Immature natural killer cell (primary cell): ENCODE measurements around the gene TNS1. TPM values are rescaled to one million over a fixed set of nuclear protein-coding genes. Genes with fewer than 3 reads are reported as not detected.

Source experiments
- DNase-seq, 3 donors: peaks; one replicate each; pipeline ENCODE4 v3.0.0; 2022; ENCODE audit warnings: mixed read lengths in 1 of 3
- H3K27ac Mint-ChIP-seq, 6 donors: one replicate each; pipeline ENCODE4 v1.8.0; 2020; ENCODE audit warnings: mixed read lengths in 6 of 6, mild to moderate bottlenecking in 5 of 6, inconsistent platforms in 4 of 6, moderate library complexity in 3 of 6
- H3K27me3 Mint-ChIP-seq, 3 donors: one replicate each; pipeline ENCODE4 v1.8.0; 2020 to 2021; ENCODE audit warnings: low read depth in 3 of 3, mild to moderate bottlenecking in 3 of 3, mixed read lengths in 3 of 3, moderate library complexity in 3 of 3, inconsistent platforms in 1 of 3
- H3K36me3 Mint-ChIP-seq, 3 donors: one replicate each; pipeline ENCODE4 v1.8.0; 2020; ENCODE audit warnings: mixed read lengths in 3 of 3, inconsistent platforms in 2 of 3, mild to moderate bottlenecking in 2 of 3
- H3K4me1 Mint-ChIP-seq, 2 donors: one replicate each; pipeline ENCODE4 v1.8.0; 2020; ENCODE audit warnings: inconsistent platforms in 2 of 2, mild to moderate bottlenecking in 2 of 2, mixed read lengths in 2 of 2, moderate library complexity in 1 of 2
- H3K4me3 Mint-ChIP-seq, 5 donors: one replicate each; pipeline ENCODE4 v1.8.0; 2020; ENCODE audit warnings: mild to moderate bottlenecking in 5 of 5, mixed read lengths in 5 of 5, inconsistent platforms in 3 of 5, moderate library complexity in 3 of 5
- H3K9me3 Mint-ChIP-seq, 6 donors: one replicate each; pipeline ENCODE4 v1.8.0; 2020; ENCODE audit warnings: mild to moderate bottlenecking in 6 of 6, mixed read lengths in 6 of 6, inconsistent platforms in 4 of 6, moderate library complexity in 3 of 6
- polyA plus RNA-seq, 3 donors: library from polyadenylated mRNA; unstranded; fragments of 300-500 nt; fragmentation: Illumina TruSeq; gene quantifications; one replicate each; pipeline ENCODE4 v1.2.3, GENCODE V29; 2021

TNS1 gene
- polyA plus RNA-seq, 3 donors from 2014 or later: 0.40 TPM; not detected in 2

DNA sequence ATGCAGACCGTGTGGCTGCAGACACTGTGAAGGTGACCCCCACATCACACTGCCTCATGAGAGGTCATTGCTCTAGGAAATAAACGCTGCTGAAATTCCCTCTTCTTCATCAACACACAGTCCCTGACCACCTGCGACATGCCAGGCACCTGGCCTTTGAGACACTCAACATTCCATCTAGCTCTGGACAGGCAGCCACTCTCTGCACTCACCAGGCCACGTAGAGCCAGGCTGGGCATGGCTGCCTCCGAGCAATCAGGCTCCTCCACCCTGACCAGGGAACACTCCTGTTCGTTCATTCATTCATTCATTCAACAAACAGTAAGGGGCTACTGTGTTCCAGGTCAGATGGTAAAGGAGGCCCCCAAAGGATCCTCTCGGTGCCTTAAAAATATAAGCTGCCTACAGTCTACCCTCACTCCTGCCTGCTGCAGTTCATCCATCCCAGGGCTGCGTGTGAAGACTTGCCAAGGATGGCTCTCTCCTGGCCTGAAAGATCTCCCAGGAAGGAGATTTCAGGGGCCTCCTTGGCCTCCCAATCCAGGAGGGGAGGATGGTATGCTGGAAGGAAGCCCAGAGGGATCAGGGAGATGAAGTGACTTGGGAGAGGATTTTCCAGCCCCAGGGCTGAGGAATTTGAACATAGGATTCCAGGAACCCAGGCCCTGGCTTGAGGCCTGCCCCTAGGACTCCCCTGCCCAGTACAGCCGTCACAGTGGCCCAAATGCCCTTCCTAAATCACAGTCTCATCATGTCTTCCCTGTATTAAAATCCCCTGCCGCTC lies 66.7 kb downstream of the TNS1 start:
- H3K27me3 Mint-ChIP-seq: peaks cover 7 to 16% (median 11%) of the 10 kb centered on the region in 3 donors
- no peak overlapping the region for H3K4me3 Mint-ChIP-seq
- H3K9me3 Mint-ChIP-seq: no peaks in the 10 kb centered on the region
- DNase-seq: no peak
- peaks cover 0 to under 1% of the 10 kb centered on the region in 2 donors for H3K4me1 Mint-ChIP-seq
- no peak overlapping the region for H3K27ac Mint-ChIP-seq
- no peaks in the 10 kb centered on the region for H3K36me3 Mint-ChIP-seq

DNA sequence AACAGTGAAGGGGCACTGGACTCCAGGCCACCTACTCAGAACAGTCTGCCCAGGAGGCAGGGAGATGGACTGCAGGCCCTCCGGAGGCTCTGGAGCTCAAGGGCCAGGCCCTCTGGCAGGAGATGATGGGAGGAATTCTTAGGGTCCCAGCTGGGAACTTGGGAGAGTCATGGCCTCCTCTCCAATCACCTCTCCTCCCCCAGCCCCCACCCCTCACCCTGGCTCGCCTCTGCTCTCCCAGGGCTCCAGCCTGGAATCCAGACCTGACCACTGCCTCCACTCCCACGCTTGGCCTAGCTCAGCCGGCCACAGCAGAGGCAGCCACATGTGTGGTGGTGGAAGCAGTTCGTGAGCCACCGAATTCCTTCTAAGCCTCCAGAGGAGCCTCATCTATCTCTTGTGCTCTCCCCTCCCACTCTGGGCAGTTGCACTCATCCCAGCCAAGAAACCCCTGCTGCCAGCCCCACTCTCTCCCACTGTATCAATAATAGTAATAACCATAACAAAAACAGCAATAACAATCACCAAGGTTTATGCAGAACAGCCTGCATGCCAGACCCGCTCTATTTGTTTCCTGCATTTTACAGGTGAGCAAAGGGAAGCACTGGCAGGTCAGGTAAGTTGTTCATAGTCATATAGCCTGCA lies 67.4 kb downstream of the TNS1 start:
- H3K4me3 Mint-ChIP-seq: no peak overlapping the region
- H3K36me3 Mint-ChIP-seq: no peaks in the 10 kb centered on the region
- no peak for DNase-seq
- H3K4me1 Mint-ChIP-seq: peaks cover 6 to 8% of the 10 kb centered on the region in 2 donors
- no peaks in the 10 kb centered on the region for H3K9me3 Mint-ChIP-seq
- no peak overlapping the region for H3K27ac Mint-ChIP-seq
- H3K27me3 Mint-ChIP-seq: peaks cover 11 to 22% (median 11%) of the 10 kb centered on the region in 3 donors

DNA sequence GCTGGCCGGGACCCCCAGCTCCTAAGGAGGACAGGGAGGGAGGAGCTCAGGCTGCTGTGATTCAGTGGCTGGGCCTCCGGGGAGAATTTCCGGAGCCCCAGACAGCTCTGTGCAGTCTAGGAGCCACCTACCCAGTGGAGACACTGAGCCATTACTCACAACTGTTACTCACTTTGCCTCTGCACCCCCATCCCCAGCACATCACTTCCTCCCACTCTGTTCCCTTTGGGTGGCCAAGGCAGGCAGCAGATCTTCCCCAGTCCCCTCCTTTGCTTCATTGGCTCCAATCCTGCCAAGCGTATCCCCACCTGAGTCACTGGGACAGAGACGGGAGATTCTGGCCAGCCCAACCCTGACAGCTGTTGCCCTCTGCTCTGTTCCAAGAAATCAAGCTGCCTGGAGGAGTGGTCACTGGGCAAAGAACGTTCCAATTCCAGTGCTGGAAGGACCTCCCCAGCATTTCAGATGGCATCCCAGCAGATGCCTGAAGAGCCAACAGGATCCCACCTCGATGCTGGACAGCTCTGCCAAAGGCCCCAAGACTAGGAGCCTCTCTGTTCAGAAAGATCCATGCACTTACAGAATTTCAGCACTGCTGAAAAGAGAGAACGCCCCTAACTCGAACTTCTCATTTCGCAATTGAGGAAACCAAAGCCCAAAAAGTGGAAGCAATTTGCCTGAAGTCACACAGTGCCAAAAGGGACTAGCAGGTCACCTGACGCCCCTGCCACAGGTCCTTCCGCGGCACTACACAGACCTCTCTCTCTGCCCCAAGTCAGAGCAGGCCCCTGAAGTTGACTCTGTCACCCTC lies 68.3 kb downstream of the TNS1 start:
- no peaks in the 10 kb centered on the region for H3K9me3 Mint-ChIP-seq
- peaks cover 10 to 13% of the 10 kb centered on the region in 2 donors for H3K4me1 Mint-ChIP-seq
- H3K36me3 Mint-ChIP-seq: no peaks in the 10 kb centered on the region
- H3K27me3 Mint-ChIP-seq: peaks cover 8 to 27% (median 11%) of the 10 kb centered on the region in 3 donors
- H3K27ac Mint-ChIP-seq: peak overlapping the region in 1 of 6 donors; percentile 23
- DNase-seq: no peak
- H3K4me3 Mint-ChIP-seq: no peak overlapping the region

DNA sequence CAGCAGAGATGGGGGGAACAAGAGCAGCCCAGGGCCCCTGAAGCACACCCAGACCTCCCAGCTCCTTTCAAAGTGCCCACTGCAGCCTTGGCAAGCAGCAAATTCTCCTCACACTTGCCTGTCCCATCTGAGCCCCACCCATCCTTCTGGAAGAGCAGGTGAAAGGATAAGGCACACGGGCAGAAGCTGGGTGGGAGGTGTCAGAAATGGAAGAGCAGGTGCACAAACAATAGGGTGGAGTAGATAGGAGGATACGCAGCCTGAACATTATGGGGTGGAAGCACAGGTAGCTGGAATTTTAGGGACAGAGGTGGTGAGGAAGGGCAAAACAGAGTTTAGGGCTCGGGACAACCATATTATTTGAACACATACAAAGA lies 69.2 kb downstream of the TNS1 start:
- Mint-ChIP-seq H3K4me1 (peaks cover 10 to 13% of the 10 kb centered on the region in 2 donors), H3K36me3 (no peaks in the 10 kb centered on the region), H3K4me3 (no peak overlapping the region), H3K9me3 (no peaks in the 10 kb centered on the region), H3K27ac (no peak overlapping the region), H3K27me3 (peaks cover 8 to 27% (median 11%) of the 10 kb centered on the region in 3 donors)
- DNase-seq: no peak

DNA sequence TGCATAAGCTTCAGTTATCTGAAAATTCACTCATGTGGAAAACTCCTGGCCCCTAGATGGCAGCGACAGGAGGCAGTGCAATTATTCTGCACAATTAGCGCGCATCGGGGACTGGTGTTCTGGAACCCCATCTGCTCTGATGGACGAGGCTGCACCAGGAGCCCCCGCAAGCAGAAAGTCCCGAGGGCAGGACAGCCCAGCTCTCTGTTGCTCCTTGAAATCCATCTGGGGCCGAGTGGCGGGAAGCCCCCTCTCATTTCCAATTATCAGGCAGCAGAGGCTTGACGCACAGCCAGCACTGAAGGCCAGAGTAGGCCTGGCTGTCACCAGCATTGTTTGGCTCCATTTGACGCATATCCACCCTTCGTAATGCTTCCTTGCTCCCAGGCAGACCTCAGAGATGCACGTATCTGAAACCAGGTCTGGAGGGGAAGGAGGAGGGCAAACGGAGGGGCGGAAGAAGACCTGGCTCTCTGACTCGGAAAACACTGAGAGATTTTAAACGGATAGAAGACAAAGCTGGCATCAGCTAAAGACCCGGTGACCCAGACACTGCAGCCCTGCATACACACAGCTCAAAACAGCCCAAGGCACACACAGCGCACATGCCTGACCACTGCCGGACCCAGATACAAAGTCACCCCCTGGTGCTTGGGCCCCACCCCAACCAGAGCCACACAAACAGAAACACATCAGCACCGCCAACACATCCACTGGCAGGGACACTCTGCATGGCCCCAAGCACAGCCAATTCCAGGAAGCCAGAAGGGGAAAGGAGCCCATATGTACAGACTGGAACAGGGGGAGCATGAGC lies 69.8 kb downstream of the TNS1 start:
- peaks cover 8 to 23% (median 11%) of the 10 kb centered on the region in 3 donors for H3K27me3 Mint-ChIP-seq
- H3K4me1 Mint-ChIP-seq: peaks cover 10 to 13% of the 10 kb centered on the region in 2 donors
- no peak for DNase-seq
- H3K27ac Mint-ChIP-seq: no peak overlapping the region
- H3K9me3 Mint-ChIP-seq: no peaks in the 10 kb centered on the region
- H3K36me3 Mint-ChIP-seq: no peaks in the 10 kb centered on the region
- H3K4me3 Mint-ChIP-seq: no peak overlapping the region

DNA sequence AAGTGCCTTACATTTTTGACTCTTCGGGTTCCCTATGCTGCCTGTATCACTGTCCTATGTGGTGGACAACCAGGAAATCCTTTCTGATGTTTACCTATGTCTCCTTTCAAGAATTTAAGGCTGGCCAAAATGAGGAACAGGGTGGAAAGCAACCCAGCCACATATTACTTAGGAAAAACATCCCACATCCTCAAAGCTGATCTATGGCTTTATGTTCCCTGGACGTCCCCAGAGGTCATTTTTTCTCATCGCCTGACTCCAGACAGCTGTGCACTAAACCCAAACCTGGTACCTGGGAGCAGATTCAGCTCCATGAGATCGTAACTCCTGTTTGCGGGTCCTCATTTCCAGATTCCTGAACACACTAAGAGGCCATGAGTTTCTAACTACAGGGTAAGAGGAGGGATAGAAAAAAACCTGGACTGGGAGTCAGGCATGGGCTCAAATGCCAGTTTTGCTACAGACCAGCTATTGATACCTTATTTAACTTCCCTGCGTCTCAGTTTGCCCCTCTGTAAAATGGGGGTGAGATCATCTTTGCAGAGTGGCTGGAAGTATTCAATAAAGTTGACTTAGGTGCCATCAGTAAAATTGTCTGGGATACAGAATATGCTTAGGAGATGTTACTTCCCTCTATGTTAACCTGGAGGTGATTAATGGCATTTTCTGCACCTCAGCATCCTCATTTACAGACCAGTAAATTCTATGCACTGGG lies 70.8 kb downstream of the TNS1 start:
- Mint-ChIP-seq H3K27ac (no peak overlapping the region), H3K27me3 (peaks cover 8 to 24% (median 11%) of the 10 kb centered on the region in 3 donors), H3K9me3 (no peaks in the 10 kb centered on the region), H3K4me3 (no peak overlapping the region), H3K4me1 (peaks cover 10 to 13% of the 10 kb centered on the region in 2 donors), H3K36me3 (no peaks in the 10 kb centered on the region)
- DNase-seq: no peak

DNA sequence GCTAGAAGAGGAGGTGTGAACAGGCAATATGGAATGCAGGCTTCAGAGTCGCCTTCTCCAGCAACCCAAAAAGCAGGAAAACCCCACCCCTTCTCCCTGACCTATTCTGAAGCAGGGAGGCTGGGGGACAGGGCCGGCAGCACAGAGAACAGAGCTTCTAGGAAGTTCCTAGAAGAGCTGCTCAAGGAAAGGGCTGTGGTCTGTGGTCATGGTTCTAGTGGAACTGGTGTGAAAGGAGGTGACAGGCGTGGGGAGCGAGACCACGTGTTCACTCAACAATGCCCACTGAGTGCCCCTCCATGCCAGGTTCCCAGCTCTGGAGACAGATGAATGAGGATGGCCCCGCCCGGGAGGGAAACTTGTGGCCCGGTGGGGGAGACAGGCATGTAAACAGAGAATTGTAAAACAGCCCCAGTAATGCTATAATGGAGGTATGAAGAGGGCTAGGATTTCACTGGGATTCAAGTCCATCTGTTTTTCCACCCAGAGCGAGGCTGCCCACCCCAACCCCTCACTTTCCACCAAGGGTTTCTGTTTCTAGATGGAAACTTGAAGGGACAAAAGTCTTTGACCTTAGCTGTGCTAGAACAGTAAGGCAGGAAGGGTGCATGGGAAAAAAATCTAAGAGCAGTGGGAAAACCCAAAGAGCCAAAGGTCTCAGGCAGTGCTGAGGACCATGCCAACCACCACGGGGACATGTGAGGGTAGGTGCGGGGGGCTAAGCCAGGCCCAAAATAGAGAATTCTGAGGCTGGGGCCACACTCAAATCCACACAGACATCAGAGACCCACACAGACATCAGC lies 71.8 kb downstream of the TNS1 start:
- Mint-ChIP-seq H3K27me3 (peaks cover 8 to 22% (median 9%) of the 10 kb centered on the region in 3 donors), H3K36me3 (no peaks in the 10 kb centered on the region), H3K4me3 (peak overlapping the region in 1 of 5 donors; percentile 55), H3K4me1 (peaks cover 10 to 13% of the 10 kb centered on the region in 2 donors), H3K27ac (no peak overlapping the region), H3K9me3 (no peaks in the 10 kb centered on the region)
- DNase-seq: peak; percentile 3 to 23 (median 16)

DNA sequence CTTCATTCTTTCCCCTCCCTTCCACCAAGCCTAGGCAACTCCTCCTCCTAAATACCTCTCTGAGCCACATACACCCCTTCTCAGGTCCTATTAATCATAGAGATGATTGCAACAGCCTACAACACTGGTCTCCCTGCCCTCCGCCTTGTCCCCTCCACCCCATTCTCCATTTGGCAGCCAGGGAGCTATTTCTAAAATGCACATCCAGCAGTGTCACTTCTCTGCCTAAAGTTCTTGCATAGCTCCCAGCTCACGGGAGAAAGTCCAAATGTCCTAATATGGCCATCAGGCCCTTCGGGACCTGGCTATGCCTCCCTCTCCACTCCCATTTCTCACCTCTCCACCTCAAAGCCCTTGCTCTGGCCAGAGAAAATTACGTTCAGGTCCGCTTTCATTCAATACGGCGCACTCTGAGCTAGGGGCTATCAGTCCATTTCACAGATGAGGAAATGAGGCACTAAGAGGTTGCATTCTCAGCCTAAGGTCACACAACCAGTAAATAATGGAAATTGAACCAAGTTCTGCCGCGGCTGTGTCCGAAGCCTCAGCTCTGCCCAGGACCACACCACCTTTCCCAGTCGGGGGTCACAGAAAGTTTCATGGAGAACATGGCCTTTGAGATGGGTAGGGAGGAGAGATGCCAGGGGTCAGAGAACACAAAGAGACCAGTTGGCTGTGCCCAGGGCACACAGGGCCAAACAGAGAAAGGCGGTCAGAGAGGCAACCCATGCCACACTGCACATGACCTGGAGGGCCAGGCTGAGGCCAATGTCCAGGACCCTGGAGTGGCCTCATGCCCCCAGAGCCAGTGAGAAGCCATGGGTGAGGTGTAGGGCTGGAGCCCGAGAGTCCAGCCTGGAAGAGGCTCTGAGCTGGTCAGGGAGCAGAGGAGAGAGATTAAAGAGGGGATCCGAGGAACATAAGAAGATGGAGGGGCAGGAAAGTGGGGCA lies 72.8 kb downstream of the TNS1 start:
- H3K27me3 Mint-ChIP-seq: peaks cover 4 to 22% (median 6%) of the 10 kb centered on the region in 3 donors
- peak overlapping the region in 1 of 5 donors; percentile 55 for H3K4me3 Mint-ChIP-seq
- no peaks in the 10 kb centered on the region for H3K9me3 Mint-ChIP-seq
- no peak overlapping the region for H3K27ac Mint-ChIP-seq
- H3K36me3 Mint-ChIP-seq: no peaks in the 10 kb centered on the region
- no peak for DNase-seq
- peaks cover 10 to 13% of the 10 kb centered on the region in 2 donors for H3K4me1 Mint-ChIP-seq

DNA sequence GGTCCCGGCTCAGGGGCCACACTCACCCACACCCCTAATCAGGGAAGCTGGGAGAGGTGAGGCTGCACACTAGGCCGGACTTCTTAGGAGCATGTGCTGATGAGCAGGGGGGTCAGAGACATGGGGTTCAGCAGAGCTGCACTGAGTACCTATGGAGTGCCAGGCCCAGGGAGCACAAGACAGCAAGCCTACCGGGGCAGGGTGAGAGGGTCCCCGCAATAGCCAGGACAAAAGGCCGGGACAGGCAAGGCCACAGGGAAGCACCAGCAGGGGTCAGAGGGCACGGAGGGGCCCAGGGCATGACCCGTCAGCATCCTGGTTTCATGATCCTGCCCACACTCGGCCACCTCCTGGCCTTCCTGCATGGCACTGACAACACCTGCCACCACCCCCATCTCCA lies 73.5 kb downstream of the TNS1 start:
- Mint-ChIP-seq H3K27ac (no peak overlapping the region), H3K4me3 (no peak overlapping the region), H3K36me3 (no peaks in the 10 kb centered on the region), H3K4me1 (peaks cover 10 to 13% of the 10 kb centered on the region in 2 donors), H3K9me3 (no peaks in the 10 kb centered on the region), H3K27me3 (peaks cover 4 to 21% (median 6%) of the 10 kb centered on the region in 3 donors)
- DNase-seq: no peak

DNA sequence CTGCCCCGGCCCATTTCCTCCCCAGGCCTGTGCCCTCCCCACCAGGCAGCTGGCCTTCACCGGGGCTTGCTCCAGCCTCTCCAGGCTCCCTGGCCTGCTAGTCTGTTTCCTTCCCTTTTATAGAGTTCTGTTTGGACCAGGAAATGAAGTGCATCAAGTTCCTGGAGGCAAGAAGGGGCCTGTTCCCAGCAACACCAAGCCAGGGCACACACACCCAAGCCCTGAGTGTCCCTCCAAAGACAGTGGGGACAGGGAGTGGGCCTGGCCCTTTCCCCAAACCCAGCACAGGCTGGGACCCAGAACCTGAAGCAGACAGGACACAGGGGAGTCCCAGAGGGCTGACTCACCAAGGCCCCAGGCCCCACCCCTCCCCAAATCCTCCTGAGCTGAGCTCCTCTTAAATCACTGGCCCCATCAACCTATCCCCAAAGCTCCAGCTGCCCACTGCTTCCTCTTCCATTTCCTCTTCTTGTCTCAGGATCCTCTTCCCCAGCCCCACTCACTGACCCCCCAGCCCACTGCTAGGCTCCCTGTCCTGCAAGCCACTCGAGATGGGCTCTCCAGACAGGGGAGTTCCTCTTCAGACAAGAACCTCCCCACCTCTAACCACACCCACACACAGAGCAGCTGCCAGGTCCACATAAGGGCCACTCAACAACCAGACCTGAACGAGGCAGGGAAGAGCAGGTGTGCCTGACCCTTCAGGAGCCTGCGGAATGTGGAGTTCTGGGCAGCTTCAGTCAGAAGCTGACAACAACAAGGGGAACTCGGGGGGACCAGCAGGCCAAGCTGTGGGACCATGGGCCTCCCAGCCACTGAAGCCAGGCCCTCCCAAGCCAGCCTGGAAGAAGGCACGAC lies 74.2 kb downstream of the TNS1 start:
- Mint-ChIP-seq H3K36me3 (no peaks in the 10 kb centered on the region), H3K9me3 (no peaks in the 10 kb centered on the region), H3K27me3 (peaks cover 3 to 16% (median 4%) of the 10 kb centered on the region in 3 donors), H3K4me1 (peaks cover 10 to 13% of the 10 kb centered on the region in 2 donors), H3K4me3 (no peak overlapping the region), H3K27ac (no peak overlapping the region)
- no peak for DNase-seq
